GM12891 (cell line): Measurements from ENCODE around the gene PPP5C.

ENCODE experiments used
- POLR2A ChIP-seq: IDR thresholded peaks from 2 replicates; pipeline ENCODE4 v1.6.1; 2011; ENCODE audit warnings: low read depth, low read length, control low read depth
- POLR2AphosphoS5 ChIP-seq: IDR thresholded peaks from 2 replicates; pipeline ENCODE4 v1.6.1; 2011; ENCODE audit warnings: low read depth, low read length, control low read depth
- TAF1 ChIP-seq: IDR thresholded peaks from 2 replicates; pipeline ENCODE4 v1.6.1; 2011; ENCODE audit warnings: low read depth, low read length, control low read depth

DNA sequence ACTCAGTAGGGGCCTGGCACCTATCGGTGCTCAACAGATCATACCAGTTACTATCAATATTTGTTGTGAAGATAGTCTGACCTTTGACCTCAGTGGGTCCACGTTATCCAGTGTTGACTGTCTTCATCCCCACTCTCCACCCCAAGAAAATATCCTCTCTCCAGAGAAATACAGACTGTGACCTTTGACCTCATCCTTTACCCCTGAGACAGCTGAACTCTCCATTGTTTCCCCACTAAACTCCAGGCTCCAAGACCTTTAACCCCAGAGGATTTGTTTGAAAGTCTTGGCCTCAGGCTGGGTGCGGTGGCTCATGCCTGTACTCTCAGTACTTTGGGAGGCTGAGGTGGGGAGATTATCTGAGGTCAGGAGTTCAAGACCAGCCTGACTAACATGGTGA is 22.6 kb upstream of the PPP5C start:
- TF ChIP-seq POLR2A, result no peak
- TF ChIP-seq POLR2AphosphoS5, result no peak
- TF ChIP-seq TAF1, result no peak
